DMS153 (cell line): ENCODE results near the gene SUPT3H.
"Not testable (repeated sequence)": the region's sequence is repeated elsewhere in the genome, so short reads cannot be mapped to it uniquely, and the experiment has no call there.

ENCODE experiments used
- DNase-seq: peaks from one replicate; lab custom pipeline; 2025; lab: John Stamatoyannopoulos, UW

SUPT3H gene

DNA sequence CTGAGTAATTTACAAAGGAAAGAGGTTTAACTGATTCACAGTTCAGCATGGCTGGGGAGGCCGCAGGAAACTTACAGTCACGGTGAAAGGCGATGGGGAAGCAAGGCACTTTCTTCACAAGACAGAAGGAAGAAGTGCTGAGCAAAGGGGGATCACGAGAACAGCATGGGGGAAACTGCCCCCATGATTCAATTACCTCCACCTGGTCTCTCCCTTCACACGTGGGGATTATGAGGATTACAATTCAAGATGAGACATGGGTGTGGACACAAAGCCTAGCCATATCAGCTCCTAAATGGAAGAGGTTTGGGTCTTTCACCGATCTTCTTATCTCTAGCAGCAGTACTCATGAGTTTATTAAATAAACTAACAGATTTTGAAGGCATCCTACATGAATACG is 202.5 kb downstream of the SUPT3H start:
- DNase-seq, result no peak

DNA sequence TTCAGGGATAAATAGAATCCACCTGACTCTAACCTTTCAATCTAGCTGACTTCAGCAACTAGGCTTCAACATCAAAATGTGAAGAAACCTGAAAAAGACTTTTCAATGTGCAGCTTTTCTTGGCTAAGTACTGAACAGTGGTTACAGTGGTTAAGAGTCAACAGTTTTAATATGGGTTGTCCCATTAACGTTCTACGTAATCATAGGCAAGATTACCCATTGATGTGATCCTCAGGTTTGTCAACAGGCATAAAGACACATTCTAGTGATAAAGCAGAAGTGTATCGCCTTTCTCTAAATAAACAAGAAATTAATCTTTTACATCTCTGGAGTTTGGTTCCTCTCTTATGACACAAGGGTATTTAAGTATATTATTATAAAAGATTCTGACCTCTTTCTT is 203.7 kb downstream of the SUPT3H start:
- DNase-seq, result no peak

- DNase-seq, result no peak
These were observed 206.4 kb downstream of the SUPT3H start for GRCh38 chr6:45171380-45171779.

DNA sequence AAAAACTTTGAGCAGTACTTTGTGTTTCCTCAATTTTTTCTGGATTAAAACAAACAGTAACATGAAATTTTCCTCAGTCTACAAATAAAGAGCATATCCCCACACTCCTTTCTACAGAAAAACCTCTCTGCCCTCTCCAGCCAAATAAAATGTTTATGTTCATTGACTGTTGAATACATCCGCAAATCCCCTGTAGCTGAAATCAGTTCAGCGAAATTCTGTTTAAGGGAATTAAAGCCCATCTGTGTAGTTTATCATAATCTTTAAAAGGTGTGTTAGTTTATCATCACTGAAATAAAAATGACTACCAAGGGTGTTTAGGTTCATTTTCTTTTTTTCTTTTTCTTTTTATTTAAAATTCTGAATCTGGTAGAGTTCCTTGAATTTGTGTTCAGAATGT is 207.4 kb downstream of the SUPT3H start:
- DNase-seq, result no peak

- no peak for DNase-seq
These were observed 207.9 kb downstream of the SUPT3H start for GRCh38 chr6:45169815-45170214.

- DNase-seq, result no peak
These were observed 213.6 kb downstream of the SUPT3H start for GRCh38 chr6:45163952-45164766.

DNA sequence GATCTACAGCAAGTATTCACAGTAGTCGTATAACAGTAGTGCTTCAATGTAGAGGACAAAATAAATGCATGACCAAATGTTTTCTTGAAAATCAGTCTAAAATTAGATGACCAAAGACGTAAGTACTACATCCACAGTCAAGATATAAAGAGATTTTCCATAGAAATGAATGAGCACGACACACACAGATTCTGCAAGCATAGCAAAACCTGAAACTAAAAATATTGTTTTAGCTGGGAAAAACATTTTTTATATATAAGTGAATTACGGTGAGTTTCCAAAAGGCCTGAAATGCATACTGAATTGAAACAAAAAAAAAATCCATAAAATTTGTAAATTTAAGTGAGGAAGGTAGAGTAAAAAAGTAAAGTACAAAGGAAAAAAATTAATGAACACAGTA is 217.4 kb downstream of the SUPT3H start:
- DNase-seq, result no peak

GRCh38 chr6:45156075-45156474 is 221.7 kb downstream of the SUPT3H start:
- DNase-seq, result no peak

GRCh38 chr6:45155341-45155894 is 222.3 kb downstream of the SUPT3H start:
- DNase-seq, result no peak

GRCh38 chr6:45154679-45155078 is 223.1 kb downstream of the SUPT3H start:
- DNase-seq, result no peak

GRCh38 chr6:45148711-45149341 is 228.9 kb downstream of the SUPT3H start:
- no peak for DNase-seq

GRCh38 chr6:45148278-45148677 is 229.5 kb downstream of the SUPT3H start:
- DNase-seq, result no peak

- not testable (repeated sequence) for DNase-seq
These were observed 232.1 kb downstream of the SUPT3H start for GRCh38 chr6:45145658-45146057.

GRCh38 chr6:45138765-45139164 is 239.0 kb downstream of the SUPT3H start:
- DNase-seq, result no peak

DNA sequence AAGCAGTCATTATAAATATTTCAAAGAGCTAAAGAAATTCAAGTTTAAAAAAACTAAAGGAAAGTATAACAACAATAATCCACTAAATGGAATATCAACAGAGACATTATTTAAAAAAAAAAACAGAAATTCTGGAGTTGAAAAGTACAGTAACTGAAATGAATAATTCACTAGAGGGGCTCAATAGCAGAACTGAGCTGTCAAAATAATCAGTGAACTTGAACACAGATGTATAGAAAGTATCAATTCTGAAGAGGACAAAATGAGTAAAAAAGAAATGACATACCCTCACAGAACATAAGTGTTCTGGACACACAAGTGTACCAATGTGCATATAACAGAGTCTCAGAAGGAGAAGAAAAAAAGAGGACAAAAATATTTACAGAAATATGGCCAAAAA is 241.2 kb downstream of the SUPT3H start:
- DNase-seq, result no peak

- DNase-seq, result no peak
These were observed 245.0 kb downstream of the SUPT3H start for GRCh38 chr6:45132658-45133294.

- no peak for DNase-seq
These were observed 245.7 kb downstream of the SUPT3H start for GRCh38 chr6:45132059-45132458.

DNA sequence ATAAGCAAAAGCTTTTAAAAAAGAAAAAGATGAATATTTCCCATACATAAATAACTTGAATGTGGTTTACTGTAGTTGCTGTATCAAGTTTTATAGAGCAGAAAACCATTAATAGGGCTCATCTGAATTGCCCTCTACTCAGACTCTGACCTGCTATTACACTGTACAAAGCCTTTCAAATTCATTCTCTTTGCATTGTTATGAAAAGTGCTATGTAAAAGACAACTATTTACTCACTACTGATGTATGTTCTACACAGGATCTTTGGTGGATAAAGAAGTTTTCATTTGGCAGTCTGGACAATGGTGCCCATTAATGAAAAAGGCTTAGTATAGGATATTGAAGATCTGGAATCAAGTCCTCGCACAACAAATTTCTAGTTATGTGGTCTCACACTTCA is 248.7 kb downstream of the SUPT3H start:
- no peak for DNase-seq

- DNase-seq, result no peak
These were observed 250.5 kb downstream of the SUPT3H start for GRCh38 chr6:45127185-45127584.

GRCh38 chr6:45126033-45126432 is 251.7 kb downstream of the SUPT3H start:
- DNase-seq, result no peak

DNA sequence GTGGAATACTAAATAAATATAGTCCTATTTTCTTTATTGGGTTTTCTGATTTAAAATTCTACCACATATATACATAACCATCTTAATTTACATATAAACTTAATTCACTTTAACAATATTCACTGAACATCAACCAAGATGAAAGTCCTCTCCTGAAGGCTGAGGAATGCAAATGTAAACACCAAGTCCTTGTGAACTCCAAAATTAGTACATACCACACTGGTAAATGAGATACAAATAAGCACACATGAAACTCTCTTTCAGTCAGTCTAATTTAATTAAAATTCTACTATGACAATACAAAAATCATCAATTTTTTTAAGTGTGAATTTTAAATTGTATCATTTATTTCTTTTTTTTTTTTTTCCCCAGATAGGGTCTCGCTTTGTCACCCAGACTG is 254.7 kb downstream of the SUPT3H start:
- DNase-seq, result no peak

DNA sequence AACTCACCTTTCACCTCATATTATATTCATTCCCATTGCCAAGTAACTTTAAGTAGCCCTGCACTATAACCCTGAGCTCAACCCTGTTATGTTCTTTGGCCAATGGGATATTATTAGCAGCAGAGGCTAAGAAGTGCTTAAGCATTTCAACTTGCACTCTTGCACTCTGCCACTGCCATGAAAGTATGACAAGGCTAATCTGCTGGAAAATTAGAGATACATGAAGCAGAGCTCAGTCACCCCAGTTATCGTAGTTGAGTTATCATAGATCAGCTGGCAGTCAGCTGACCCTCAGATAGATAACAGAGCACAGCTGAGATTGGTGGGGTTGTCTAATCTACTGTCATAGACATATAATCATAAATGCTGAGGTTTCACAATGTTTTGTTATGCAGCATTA is 259.0 kb downstream of the SUPT3H start:
- no peak for DNase-seq
